ENCODE results near the gene OSBPL1A.

- TF ChIP-seq CTCF (IDR thresholded peaks at IDR 0.05; ENCODE audit: low read depth, low read length), result no peak
- no peak for TF ChIP-seq EZH2phosphoT487 (IDR thresholded peaks at IDR 0.05; ENCODE audit: low read depth)
Observed at GRCh38 chr18:24204904-24205303, 192.7 kb downstream of the OSBPL1A start.

Data from OCI-LY3 (cell line).